Upper lobe of right lung (tissue), 1 donor: ENCODE data around the gene FBN1. TPM values are rescaled to one million over a fixed set of nuclear protein-coding genes. Genes with fewer than 3 reads are reported as not detected.

ENCODE experiments used
- ATAC-seq: fragments of 200-7000 bp; cut with Tn5 transposase; one replicate; pipeline ENCODE4 v1.9.1; 2020; ENCODE audit warnings: mild to moderate bottlenecking, moderate library complexity
- DNase-seq: peaks from one replicate; pipeline ENCODE4 v3.0.0-alpha.2; 2020
- H3K27ac ChIP-seq: fragments of 200-600 bp; one replicate; pipeline ENCODE4 v1.8.0; 2022
- H3K27me3 ChIP-seq: fragments of 200-600 bp; one replicate; pipeline ENCODE4 v1.8.0; 2022; ENCODE audit warnings: mild to moderate bottlenecking
- H3K36me3 ChIP-seq: fragments of 200-600 bp; one replicate; pipeline ENCODE4 v1.8.0; 2022
- H3K4me1 ChIP-seq: fragments of 200-600 bp; one replicate; pipeline ENCODE4 v1.8.0; 2022
- H3K4me3 ChIP-seq: fragments of 200-600 bp; one replicate; pipeline ENCODE4 v1.8.0; 2022; ENCODE audit warnings: mild to moderate bottlenecking
- H3K9me3 ChIP-seq: fragments of 200-600 bp; one replicate; pipeline ENCODE4 v1.8.0; 2022
- CTCF ChIP-seq: fragments of 200-600 bp; IDR thresholded peaks from one replicate; pipeline ENCODE4 v1.8.0; 2022; ENCODE audit warnings: antibody characterized with exemption
- intact Hi-C: fragments of 100-400 bp; cut with DNase I; formaldehyde crosslinking; loops from one replicate; pipeline ENCODE4 v1.11.0; 2022
- total RNA-seq: library from RNA; stranded (reverse); fragmentation: NEBNext Ultra II Directional; extraction: Animal tissue kit (Norgen Biotek cat#: 25700); gene quantifications from one replicate; pipeline ENCODE4 v1.2.1, GENCODE V29; 2021
- donor health status: DM: no; HTN: yes; CAD: no; lungs with severe emphysema.

Gene FBN1
- total RNA-seq, 1 donor from 2014 or later = 46.9 TPM

- peaks cover 12% of the 10 kb centered on the region for H3K36me3 ChIP-seq
- DNase-seq (no peak), ATAC-seq (no peak)
- no peaks in the 10 kb centered on the region for H3K4me1 ChIP-seq
- intact Hi-C loops = no loop called here
- TF ChIP-seq CTCF = no peak
- H3K27me3 ChIP-seq = no peaks in the 10 kb centered on the region
- no peak overlapping the region for H3K27ac ChIP-seq
- no peak overlapping the region for H3K4me3 ChIP-seq
- H3K9me3 ChIP-seq = no peaks in the 10 kb centered on the region
Observed at GRCh38 chr15:48449734-48450133, 195.8 kb downstream of the FBN1 start.

- Histone ChIP-seq H3K4me1 (no peaks in the 10 kb centered on the region), H3K27me3 (no peaks in the 10 kb centered on the region), H3K36me3 (peaks cover 29% of the 10 kb centered on the region), H3K9me3 (no peaks in the 10 kb centered on the region), H3K27ac (no peak overlapping the region), H3K4me3 (no peak overlapping the region)
- intact Hi-C loops = no loop called here
- no peak for DNase-seq
- TF ChIP-seq CTCF = no peak
- no peak for ATAC-seq
Observed at GRCh38 chr15:48447657-48448056, 197.9 kb downstream of the FBN1 start.

- no peak for DNase-seq
- ATAC-seq = no peak
- Histone ChIP-seq H3K4me3 (no peak overlapping the region), H3K27me3 (no peaks in the 10 kb centered on the region), H3K9me3 (no peaks in the 10 kb centered on the region), H3K4me1 (no peaks in the 10 kb centered on the region), H3K36me3 (peaks cover 30% of the 10 kb centered on the region), H3K27ac (no peak overlapping the region)
- TF ChIP-seq CTCF = no peak
- intact Hi-C loops = no loop called here
Observed at GRCh38 chr15:48447058-48447457, 198.5 kb downstream of the FBN1 start.

- Histone ChIP-seq H3K27me3 (no peaks in the 10 kb centered on the region), H3K4me3 (no peak overlapping the region), H3K27ac (no peak overlapping the region), H3K9me3 (no peaks in the 10 kb centered on the region), H3K4me1 (no peaks in the 10 kb centered on the region), H3K36me3 (peaks cover 28% of the 10 kb centered on the region)
- no peak for TF ChIP-seq CTCF
- intact Hi-C loops = no loop called here
- DNase-seq (no peak), ATAC-seq (no peak)
Observed at GRCh38 chr15:48442011-48442410, 203.5 kb downstream of the FBN1 start.

- DNase-seq (no peak), ATAC-seq (peak; percentile 77)
- peaks cover 37% of the 10 kb centered on the region for H3K36me3 ChIP-seq
- no peak for TF ChIP-seq CTCF
- intact Hi-C loops = no loop called here
- no peak overlapping the region for H3K4me3 ChIP-seq
- no peaks in the 10 kb centered on the region for H3K4me1 ChIP-seq
- no peaks in the 10 kb centered on the region for H3K27me3 ChIP-seq
- H3K9me3 ChIP-seq = no peaks in the 10 kb centered on the region
- H3K27ac ChIP-seq = no peak overlapping the region
Observed at GRCh38 chr15:48440084-48440483, 205.4 kb downstream of the FBN1 start.

- Histone ChIP-seq H3K36me3 (peaks cover 32% of the 10 kb centered on the region), H3K4me3 (no peak overlapping the region), H3K27me3 (no peaks in the 10 kb centered on the region), H3K27ac (no peak overlapping the region), H3K4me1 (no peaks in the 10 kb centered on the region), H3K9me3 (no peaks in the 10 kb centered on the region)
- DNase-seq (no peak), ATAC-seq (no peak)
- no peak for TF ChIP-seq CTCF
- intact Hi-C loops = no loop called here
Observed at GRCh38 chr15:48437178-48437577, 208.3 kb downstream of the FBN1 start.
